ENCODE measurements around the gene WASL. TPM values are rescaled to one million over a fixed set of nuclear protein-coding genes. Genes with fewer than 3 reads are reported as not detected.

The WASL gene
- total RNA-seq, 4 donors from 2014 or later = 29.3 to 40.0 (median 29.7) TPM

DNA sequence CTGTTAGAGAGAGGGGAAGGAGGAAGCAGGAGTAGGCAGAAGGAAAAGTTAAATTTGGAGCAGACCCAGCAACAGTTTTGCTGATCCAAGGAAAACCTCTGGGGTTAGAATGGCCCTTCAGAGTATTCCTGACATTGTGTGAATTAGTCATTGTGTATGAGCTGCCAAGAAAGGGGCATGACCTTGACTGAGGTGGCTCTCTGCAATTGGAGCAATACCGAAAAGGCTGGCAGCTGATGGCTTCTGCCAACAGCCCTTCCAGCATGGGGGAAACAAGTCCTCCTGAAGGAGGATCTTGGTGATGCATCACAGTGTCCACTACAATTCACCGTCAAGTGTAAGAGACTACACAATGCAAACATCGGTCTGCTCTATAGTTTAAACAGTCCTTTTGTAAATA is 20.6 kb upstream of the WASL start:
- TF ChIP-seq EP300 (IDR thresholded peaks at IDR 0.05) = no peak
- TF ChIP-seq POLR2AphosphoS5 (IDR thresholded peaks at IDR 0.05) = no peak
- TF ChIP-seq, protein P1, sequence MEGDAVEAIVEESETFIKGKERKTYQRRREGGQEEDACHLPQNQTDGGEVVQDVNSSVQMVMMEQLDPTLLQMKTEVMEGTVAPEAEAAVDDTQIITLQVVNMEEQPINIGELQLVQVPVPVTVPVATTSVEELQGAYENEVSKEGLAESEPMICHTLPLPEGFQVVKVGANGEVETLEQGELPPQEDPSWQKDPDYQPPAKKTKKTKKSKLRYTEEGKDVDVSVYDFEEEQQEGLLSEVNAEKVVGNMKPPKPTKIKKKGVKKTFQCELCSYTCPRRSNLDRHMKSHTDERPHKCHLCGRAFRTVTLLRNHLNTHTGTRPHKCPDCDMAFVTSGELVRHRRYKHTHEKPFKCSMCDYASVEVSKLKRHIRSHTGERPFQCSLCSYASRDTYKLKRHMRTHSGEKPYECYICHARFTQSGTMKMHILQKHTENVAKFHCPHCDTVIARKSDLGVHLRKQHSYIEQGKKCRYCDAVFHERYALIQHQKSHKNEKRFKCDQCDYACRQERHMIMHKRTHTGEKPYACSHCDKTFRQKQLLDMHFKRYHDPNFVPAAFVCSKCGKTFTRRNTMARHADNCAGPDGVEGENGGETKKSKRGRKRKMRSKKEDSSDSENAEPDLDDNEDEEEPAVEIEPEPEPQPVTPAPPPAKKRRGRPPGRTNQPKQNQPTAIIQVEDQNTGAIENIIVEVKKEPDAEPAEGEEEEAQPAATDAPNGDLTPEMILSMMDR (IDR thresholded peaks at IDR 0.05) = no peak
- TF ChIP-seq POLR2A (IDR thresholded peaks at IDR 0.05) = no peak
- no peaks in the 10 kb centered on the region for H3K27me3 ChIP-seq
- DNase-seq (ENCODE audit: low spot score in 2 of 2) = no peak
- 73% methylated on average over 3 of the region's 3 CpGs for WGBS
- no peaks in the 10 kb centered on the region for H3K4me1 ChIP-seq
- H3K36me3 ChIP-seq = no peaks in the 10 kb centered on the region
- H3K4me3 ChIP-seq = no peak overlapping the region
- H3K27ac ChIP-seq = no peak overlapping the region
- no peaks in the 10 kb centered on the region for H3K9me3 ChIP-seq

DNA sequence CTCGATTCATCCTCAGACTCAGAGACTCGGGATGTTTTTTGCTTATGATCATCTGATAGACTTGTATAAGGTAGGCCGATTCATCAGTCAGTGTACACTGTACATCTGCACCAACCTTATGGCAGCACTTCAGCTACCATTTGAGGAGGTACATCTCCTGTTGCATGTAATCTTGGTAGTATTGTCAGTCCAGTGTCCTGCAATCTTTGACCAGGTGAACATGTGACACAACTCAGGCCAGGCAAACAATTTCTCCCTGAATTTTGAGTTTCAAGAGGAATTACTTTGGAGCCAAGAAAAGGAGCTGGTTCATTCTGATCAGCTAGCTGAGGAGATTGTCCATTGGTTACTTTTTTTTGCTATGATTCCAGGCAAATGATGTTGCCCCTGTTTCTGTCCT is 19.7 kb upstream of the WASL start:
- no peak overlapping the region for H3K27ac ChIP-seq
- no peaks in the 10 kb centered on the region for H3K36me3 ChIP-seq
- no peak for TF ChIP-seq POLR2A (IDR thresholded peaks at IDR 0.05)
- no peak for TF ChIP-seq EP300 (IDR thresholded peaks at IDR 0.05)
- TF ChIP-seq, protein P1 (IDR thresholded peaks at IDR 0.05) = no peak
- TF ChIP-seq POLR2AphosphoS5 (IDR thresholded peaks at IDR 0.05) = no peak
- H3K9me3 ChIP-seq = no peaks in the 10 kb centered on the region
- H3K4me1 ChIP-seq = no peaks in the 10 kb centered on the region
- no peak for DNase-seq (ENCODE audit: low spot score in 2 of 2)
- H3K4me3 ChIP-seq = no peak overlapping the region
- 96% methylated on average over 3 of the region's 3 CpGs for WGBS
- H3K27me3 ChIP-seq = no peaks in the 10 kb centered on the region

DNA sequence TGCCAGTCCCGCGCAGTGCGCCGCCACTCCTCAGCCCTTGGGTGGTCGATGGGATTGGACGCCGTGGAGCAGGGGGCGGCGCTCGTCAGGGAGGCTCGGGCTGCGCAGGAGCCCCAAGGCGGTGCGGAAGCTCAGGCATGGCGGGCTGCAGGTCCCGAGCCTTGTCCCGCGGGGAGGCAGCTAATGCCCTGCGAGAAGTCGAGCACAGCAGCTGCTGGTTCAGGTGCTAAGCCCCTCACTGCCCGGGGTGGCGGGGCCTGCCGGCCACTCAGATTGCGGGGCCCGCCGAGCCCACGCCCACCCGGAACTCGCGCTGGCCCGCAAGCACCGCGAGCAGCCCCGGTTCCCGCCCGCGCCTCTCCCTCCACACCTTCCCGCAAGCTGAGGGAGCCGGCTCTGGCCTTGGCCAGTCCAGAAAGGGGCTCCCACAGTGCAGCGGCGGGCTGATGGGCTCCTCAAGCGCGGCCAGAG is 14.4 kb upstream of the WASL start:
- Histone ChIP-seq H3K4me1 (no peaks in the 10 kb centered on the region), H3K9me3 (no peaks in the 10 kb centered on the region), H3K4me3 (no peak overlapping the region), H3K27ac (no peak overlapping the region), H3K36me3 (no peaks in the 10 kb centered on the region), H3K27me3 (no peaks in the 10 kb centered on the region)
- no peak for DNase-seq (ENCODE audit: low spot score in 2 of 2)
- 97% methylated on average over 25 of the region's 43 CpGs for WGBS
- no peak for TF ChIP-seq POLR2A (IDR thresholded peaks at IDR 0.05)
- TF ChIP-seq, protein P1 (IDR thresholded peaks at IDR 0.05) = no peak
- TF ChIP-seq EP300 (IDR thresholded peaks at IDR 0.05) = no peak
- no peak for TF ChIP-seq POLR2AphosphoS5 (IDR thresholded peaks at IDR 0.05)

DNA sequence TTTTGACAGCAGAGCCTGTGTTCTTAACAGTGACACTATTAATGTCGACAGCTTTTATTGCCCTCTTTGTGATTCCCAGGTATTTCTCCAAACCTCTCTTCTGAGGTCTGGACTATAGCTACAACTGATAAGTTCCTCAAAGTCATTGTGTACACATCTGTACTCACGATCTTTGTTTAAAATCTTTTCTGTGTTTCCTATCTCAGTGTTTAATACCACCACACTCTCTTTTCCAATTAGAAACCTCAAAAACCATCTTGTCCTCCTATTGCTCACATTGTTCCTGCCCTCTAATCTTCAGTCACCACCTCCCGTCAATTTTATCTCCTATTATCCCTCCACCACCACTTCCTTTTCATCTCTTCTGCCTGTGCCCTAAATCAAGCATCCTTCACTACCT is 12.9 kb upstream of the WASL start:
- Histone ChIP-seq H3K9me3 (no peaks in the 10 kb centered on the region), H3K27ac (no peak overlapping the region), H3K4me1 (no peaks in the 10 kb centered on the region), H3K4me3 (no peak overlapping the region), H3K36me3 (no peaks in the 10 kb centered on the region), H3K27me3 (no peaks in the 10 kb centered on the region)
- 75% methylated on average over 3 of the region's 3 CpGs for WGBS
- no peak for DNase-seq (ENCODE audit: low spot score in 2 of 2)
- TF ChIP-seq POLR2A (IDR thresholded peaks at IDR 0.05) (no peak), EP300 (IDR thresholded peaks at IDR 0.05) (no peak), POLR2AphosphoS5 (IDR thresholded peaks at IDR 0.05) (no peak)
- TF ChIP-seq, protein P1 (IDR thresholded peaks at IDR 0.05) = no peak

DNA sequence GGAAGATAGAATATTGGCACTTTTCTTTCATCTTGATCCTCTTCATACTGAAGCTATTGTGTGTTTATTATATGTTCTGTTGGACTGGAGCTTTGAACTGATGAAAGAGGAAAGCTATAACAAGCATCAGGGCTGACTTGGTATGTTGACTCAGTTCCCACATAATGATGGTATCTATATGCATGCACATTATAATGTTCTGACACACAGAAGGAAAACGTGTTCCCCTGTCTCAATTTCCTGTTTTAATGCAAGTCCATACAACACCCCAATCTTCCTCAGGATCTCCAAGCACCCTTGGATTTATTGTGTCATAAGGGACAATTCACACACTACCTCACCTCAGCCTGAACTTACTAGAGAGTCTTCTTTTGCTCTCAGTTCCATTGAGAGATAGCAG is 8.3 kb upstream of the WASL start:
- no peak overlapping the region for H3K27ac ChIP-seq
- no peak for DNase-seq (ENCODE audit: low spot score in 2 of 2)
- no peaks in the 10 kb centered on the region for H3K9me3 ChIP-seq
- no peaks in the 10 kb centered on the region for H3K27me3 ChIP-seq
- peaks cover 3% of the 10 kb centered on the region for H3K4me1 ChIP-seq
- WGBS = 42% methylated on average over 1 of the region's 1 CpG
- TF ChIP-seq, protein P1 (IDR thresholded peaks at IDR 0.05) = no peak
- TF ChIP-seq POLR2AphosphoS5 (IDR thresholded peaks at IDR 0.05) (no peak), POLR2A (IDR thresholded peaks at IDR 0.05) (no peak), EP300 (IDR thresholded peaks at IDR 0.05) (no peak)
- H3K36me3 ChIP-seq = no peaks in the 10 kb centered on the region
- no peak overlapping the region for H3K4me3 ChIP-seq
